Adrenal gland (tissue), 5 donors: Measurements from ENCODE around the gene TEAD1.

Experiments used
- CTCF ChIP-seq, 6 experiments: fragments of 450-650 bp in 4 of 6; fragments of 200-600 bp in 2 of 6; sonication (generic) in 1 of 6; IDR thresholded peaks; 1 replicate in 5 of 6; 2 replicates in 1 of 6; pipeline versions ENCODE4 v1.5.1 to v1.8.0; 2016 to 2021; ENCODE audit warnings: antibody characterized with exemption in 6 of 6, mild to moderate bottlenecking in 2 of 6, moderate library complexity in 1 of 6
- POLR2A ChIP-seq, 2 donors: fragments of 450-650 bp; IDR thresholded peaks; one replicate each; pipeline ENCODE4 v1.6.1; 2017; ENCODE audit warnings: antibody characterized with exemption in 2 of 2, mild to moderate bottlenecking in 2 of 2, moderate library complexity in 1 of 2
- donor health status: DM: no; HTN: no; CAD: no.

GRCh38 chr11:12800032-12800671, 125.9 kb downstream of the TEAD1 start:
- TF ChIP-seq CTCF (IDR thresholded peaks at IDR 0.05) (no peak), POLR2A (IDR thresholded peaks at IDR 0.05) (no peak)
